IPS-18c (cell line): ENCODE measurements around the gene NOMO2.
"Not testable (repeated sequence)": the region's sequence is repeated elsewhere in the genome, so short reads cannot be mapped to it uniquely, and the experiment has no call there.

Experiments used
- H3K4me3 ChIP-seq: 2 replicates; pipeline ENCODE4 v1.7.0; 2013; ENCODE audit warnings: low read depth, mild to moderate bottlenecking, low read length, moderate library complexity; ENCODE audit not compliant: insufficient read depth
- H3K9me3 ChIP-seq: one replicate; pipeline ENCODE4 v1.6.1; 2013; ENCODE audit warnings: mild to moderate bottlenecking, low read length, moderate library complexity; ENCODE audit not compliant: control insufficient read depth, insufficient read depth

Gene NOMO2

DNA sequence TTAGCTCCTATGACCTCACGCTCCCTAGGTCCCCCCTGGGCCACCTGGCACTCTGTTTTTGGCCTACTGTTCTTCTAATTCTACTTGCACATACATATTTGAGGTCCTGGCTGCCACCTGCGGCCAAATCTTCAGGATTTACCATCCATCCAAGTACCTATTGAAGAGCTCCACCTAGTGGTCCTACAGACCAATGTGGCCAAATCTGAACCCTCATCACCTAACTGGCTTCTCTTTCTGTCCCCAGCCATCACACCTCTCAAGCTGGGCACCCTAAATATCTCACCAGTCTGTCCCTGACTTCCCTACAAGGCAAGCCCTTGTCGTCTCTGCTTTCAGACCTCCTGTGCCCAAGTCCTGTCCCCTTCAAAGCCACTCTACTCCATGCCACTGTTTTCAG is 24.9 kb downstream of the NOMO2 start:
- H3K9me3 ChIP-seq, H3K4me3 ChIP-seq: not testable (repeated sequence)

DNA sequence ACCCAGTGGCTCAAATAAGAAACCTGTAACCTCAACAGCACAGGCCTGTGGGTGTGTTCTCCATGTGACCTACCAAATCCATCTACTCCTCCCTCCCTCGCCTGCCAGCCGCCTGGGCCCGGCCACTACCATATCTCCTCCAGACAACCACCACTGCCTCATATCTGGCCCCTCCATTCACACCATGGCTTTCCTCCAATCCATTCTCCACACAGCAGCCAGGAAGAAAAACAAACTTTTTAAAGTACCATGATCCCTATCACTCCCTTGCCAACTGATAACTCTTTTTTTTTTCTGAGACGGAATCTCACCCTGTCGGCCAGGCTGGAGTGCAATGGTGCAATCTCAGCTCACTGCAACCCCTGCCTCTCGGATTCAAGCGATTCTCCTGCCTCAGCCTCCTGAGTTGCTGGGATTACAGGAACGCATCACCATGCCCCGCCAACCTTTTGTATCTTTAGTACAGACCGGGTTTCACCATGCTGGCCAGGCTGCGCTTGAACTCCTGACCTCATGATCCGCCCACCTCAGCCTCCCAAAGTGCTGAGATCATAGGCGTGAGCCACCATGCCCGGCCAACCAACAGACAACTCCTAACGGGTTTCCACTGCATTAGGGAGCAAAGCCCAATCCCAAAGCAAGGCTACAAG is 26.3 kb downstream of the NOMO2 start:
- not testable (repeated sequence) for H3K9me3 ChIP-seq, H3K4me3 ChIP-seq

DNA sequence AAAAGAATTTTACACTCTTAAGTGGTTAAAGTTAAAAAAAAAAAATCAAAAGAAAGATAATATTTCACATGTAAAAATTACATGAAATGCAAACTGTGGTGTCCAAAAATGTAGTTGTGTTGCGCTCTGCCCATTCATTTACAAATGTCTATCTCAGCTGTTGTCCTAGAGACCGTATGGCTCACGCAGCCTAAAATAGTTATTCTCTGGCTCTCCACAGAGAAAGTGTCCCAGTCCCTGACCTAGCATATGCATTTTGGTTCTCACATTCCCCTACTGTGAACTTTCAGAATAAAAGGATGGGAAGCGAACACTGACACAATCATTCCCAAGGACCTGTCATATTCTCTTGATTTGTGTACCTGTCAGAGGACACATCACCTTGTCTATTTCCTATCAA is 27.6 kb downstream of the NOMO2 start:
- H3K9me3 ChIP-seq, H3K4me3 ChIP-seq: not testable (repeated sequence)

DNA sequence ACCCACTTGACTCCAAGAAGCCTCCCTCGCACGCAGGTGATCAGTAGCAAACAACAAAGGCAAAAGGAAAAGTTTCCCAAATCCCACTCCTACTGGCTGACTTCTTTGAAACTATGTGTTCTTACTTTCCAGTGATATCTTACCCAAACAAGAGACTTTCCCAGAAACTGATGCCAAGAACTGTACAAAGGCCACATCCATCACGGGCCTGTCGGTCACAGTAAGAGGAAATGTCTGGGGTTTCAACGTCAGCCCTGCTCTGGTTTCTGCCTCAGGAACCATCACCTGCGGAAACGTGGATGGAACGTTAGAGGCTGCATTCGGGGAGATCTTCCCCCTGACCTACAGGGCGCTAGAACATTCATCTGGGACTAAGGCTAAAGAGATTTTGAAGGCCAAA is 30.6 kb downstream of the NOMO2 start:
- not testable (repeated sequence) for H3K4me3 ChIP-seq, H3K9me3 ChIP-seq

DNA sequence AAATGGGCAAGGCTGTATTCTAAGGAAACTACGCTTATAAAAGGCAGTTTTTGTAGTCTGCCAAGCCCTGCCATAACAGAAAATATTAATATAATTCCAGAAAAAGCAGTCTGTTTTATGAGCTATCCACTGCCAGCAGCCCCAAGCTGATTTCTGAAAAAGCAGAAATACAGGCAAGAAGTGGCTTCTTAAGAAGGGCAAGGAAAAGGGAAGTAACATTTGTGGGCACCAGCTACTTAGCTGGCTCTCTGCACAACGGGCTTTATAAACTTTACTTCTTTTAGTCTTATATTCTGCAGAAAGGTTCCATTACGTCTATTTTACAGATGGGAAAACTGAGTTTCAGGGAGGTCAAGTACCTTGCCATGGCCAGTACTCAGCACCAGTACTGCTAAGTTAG is 31.6 kb downstream of the NOMO2 start:
- not testable (repeated sequence) for H3K4me3 ChIP-seq, H3K9me3 ChIP-seq

DNA sequence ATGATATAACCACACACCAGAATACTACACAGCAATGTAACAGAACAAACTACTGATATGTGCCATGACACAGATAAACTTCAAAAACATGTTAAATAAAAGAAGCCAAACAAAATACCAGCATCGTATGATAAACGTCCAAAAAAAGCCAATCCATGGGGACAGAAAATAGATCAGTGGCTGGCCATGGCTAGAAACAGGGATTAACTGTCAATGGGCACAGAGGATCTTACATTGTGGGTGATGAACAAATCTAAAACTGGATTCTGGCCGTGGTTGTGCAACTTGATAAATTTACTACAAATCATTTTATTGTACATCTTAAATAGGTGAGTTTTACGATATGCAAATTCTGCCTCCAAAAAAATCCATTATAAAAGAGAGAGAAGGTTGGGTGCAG is 35.4 kb downstream of the NOMO2 start:
- H3K4me3 ChIP-seq, H3K9me3 ChIP-seq: not testable (repeated sequence)

DNA sequence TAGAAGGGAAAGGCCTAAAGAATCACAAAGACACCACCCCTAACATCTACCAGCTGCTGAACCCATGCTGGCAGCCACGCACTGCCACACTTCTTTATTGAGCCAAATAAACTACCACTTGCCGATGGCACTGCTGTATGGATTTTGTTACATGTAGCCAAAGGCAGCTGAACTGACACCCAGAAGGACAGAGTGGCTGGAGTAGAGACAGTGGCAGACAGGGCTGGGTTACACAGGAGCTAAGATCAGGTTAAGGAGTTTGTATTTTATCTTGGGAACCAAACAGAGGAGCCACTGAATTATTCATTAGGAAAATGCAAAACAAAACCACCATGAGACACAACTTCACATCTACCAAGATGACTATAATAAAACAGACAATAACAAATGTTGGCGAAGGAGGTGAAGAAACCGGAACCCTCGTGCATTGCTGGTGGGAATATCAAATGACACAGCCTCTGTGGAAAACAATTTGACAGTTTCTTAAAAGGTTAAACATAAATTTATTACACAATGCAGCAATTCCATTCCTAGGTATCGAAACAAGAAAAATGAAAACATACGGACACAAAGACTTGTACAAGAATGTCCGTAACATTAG is 35.9 kb downstream of the NOMO2 start:
- not testable (repeated sequence) for H3K4me3 ChIP-seq, H3K9me3 ChIP-seq

DNA sequence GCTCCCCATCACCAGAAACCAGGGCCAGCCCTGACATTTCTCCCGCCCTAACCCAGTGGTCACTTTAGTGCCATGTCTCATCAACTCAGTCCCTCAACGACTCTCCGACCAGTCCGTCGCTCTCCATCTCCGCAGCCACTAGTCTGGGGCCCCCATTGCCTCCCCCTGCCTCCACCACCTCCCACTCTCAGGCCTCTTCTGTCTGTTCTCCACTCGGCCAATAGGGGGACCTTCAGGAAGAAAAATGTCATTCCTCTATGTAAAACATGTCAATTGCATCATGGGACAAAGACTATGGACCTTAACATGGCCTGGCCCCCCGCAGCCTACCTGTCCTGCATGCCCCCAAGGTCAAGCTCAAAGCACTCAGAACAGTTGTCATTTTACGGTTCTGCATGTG is 39.3 kb downstream of the NOMO2 start:
- H3K4me3 ChIP-seq, H3K9me3 ChIP-seq: not testable (repeated sequence)

DNA sequence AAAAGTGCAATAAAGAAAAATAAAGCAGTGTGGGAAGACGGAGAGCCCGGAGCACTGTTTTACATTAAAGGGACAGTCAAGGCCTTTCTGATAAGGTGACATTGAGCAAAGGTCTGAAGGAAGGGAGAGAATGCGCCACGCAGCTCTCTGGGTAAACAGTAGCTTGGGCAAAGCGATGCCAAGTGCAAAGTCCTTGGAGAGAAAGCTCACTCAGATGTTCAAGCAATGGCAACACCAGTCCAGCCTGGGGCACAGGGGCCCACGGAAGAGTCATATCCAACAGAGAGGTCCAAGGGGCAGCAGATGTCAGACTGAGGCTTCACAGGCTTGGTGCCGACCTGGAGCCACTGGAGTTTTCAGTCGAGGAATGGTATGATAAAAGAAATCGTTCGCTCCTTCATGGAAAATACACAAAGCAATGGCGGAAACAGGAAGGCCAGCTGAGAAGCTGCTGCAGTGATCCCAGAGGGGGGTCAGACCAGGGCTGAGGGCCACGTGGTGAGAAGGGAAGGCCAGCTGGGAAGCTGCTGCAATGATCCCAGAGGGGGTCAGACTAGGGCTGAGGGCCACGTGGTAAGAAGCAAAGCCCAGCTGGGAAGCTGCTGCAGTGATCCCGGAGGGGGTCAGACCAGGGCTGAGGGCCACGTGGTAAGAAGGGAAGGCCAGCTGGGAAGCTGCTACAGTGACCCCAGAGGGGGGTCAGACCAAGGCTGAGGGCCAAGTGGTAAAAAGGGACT is 40.3 kb downstream of the NOMO2 start:
- H3K9me3 ChIP-seq, H3K4me3 ChIP-seq: not testable (repeated sequence)

DNA sequence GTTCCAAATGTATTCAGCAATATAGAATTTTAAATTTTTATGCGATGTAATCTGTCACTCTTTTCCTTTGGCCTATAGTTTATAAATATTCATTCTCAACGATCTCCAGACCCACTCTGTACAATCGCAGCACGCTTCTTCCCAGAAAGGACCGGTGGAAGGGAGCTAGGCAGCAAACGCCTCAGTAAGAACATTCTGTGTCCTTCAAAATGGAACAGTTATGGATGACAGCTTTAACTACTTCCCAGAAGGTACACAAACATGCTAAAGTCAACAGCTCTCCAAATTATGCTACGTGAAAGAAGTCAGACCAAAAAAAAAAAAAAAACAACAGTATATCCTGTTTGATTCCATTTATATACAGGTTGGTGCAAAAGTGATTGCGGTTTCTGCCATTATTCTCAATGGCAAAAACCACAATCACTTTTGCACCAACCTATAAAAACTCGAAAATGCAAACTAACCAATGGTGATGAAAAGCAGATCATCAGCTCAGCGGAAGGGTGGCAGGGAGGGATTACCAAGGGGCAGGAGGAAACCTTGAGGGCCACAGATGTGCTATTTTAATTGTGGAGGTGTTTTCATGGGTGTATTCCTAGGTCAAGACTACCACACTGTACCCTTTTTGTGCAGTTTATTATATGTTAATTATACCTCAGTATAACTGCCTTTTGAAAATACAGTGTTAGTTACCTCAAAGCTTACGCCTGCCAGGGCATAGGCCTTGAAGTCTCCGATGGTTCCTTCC is 43.2 kb downstream of the NOMO2 start:
- not testable (repeated sequence) for H3K4me3 ChIP-seq, H3K9me3 ChIP-seq

DNA sequence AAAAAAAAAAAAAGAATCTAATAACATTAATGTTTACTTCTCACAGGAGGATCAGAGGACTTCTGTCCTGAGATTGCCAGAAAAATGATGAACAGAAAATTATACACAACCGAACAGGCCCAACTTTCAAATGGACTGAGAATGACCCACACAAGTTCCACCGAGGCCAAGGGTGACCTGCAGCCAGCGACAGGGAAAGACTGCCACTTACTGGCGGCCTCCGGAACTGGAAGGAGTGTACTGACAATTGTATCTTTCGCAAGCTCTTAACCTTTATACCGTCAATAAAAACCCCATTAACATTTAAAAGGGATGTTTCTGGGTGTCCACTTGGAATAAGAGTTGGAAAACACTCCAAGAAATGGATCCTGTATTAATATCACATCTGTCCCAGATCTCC is 63.5 kb downstream of the NOMO2 start:
- H3K9me3 ChIP-seq, result not testable (repeated sequence)

DNA sequence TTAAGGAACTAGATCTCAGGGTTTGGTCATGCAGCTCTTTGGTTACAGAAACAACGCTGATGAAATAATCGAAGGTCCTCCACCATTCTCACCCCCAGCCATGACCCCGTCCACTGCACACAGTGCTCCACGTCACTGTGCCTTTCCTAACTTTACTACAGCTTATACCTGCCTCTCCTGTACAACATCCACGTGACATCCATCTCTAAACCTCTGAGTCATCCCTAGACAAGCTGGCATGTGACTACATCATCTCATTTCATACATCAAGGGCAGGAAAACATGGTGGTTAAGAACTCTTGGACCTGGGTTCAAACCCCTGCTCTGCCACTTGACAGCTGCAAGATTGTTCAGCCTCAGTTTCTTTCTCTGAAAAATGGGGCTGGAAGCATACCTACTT is 64.9 kb downstream of the NOMO2 start:
- not testable (repeated sequence) for H3K4me3 ChIP-seq, H3K9me3 ChIP-seq

More for the DNA sequence above, 63.5 kb downstream of the NOMO2 start:
- H3K4me3 ChIP-seq, result not testable (repeated sequence)

DNA sequence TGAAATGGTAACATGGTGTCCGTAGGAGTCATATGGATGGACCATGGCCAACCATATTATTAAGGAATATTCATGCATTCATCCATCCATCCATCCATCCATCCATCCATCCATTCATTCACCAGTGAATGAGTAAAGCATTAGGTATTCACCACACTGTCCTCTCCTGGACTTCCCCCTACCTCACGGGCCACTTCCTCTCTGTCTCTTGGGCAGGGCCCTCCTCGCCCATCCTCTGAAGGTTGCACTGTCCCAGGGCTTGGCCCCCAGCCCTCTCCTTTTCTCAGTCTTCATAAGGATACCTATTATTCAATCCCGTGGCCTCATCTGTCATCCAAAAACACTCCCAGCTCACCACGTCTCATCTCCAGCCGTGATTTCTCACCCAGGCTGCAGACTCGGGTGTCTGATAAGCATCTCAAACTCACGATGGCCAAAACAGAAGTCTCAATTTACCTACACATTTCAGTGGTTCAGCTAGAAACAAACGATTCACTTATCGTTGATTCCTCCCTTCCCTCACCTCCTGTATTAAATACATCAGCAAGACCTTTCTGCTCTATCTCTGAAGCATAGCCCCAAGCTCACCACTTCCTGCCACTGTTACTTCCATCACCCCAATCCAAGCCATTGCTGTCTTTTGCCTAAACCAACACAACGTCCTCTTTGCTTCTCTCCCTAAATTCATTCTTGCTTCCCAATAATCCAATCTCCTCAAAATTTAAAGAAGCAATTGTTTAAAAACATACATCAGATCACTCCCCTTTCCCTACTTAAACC is 69.6 kb downstream of the NOMO2 start:
- H3K4me3 ChIP-seq, H3K9me3 ChIP-seq: not testable (repeated sequence)

DNA sequence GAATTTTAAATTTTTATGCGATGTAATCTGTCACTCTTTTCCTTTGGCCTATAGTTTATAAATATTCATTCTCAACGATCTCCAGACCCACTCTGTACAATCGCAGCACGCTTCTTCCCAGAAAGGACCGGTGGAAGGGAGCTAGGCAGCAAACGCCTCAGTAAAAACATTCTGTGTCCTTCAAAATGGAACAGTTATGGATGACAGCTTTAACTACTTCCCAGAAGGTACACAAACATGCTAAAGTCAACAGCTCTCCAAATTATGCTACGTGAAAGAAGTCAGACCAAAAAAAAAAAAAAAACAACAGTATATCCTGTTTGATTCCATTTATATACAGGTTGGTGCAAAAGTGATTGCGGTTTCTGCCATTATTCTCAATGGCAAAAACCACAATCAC is 125.9 kb downstream of the NOMO2 start:
- H3K4me3 ChIP-seq, H3K9me3 ChIP-seq: not testable (repeated sequence)

DNA sequence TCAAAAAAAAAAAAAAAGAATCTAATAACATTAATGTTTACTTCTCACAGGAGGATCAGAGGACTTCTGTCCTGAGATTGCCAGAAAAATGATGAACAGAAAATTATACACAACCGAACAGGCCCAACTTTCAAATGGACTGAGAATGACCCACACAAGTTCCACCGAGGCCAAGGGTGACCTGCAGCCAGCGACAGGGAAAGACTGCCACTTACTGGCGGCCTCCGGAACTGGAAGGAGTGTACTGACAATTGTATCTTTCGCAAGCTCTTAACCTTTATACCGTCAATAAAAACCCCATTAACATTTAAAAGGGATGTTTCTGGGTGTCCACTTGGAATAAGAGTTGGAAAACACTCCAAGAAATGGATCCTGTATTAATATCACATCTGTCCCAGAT is 146.1 kb downstream of the NOMO2 start:
- H3K4me3 ChIP-seq, H3K9me3 ChIP-seq: not testable (repeated sequence)

DNA sequence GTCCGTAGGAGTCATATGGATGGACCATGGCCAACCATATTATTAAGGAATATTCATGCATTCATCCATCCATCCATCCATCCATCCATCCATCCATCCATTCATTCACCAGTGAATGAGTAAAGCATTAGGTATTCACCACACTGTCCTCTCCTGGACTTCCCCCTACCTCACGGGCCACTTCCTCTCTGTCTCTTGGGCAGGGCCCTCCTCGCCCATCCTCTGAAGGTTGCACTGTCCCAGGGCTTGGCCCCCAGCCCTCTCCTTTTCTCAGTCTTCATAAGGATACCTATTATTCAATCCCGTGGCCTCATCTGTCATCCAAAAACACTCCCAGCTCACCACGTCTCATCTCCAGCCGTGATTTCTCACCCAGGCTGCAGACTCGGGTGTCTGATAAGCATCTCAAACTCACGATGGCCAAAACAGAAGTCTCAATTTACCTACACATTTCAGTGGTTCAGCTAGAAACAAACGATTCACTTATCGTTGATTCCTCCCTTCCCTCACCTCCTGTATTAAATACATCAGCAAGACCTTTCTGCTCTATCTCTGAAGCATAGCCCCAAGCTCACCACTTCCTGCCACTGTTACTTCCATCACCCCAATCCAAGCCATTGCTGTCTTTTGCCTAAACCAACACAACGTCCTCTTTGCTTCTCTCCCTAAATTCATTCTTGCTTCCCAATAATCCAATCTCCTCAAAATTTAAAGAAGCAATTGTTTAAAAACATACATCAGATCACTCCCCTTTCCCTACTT is 152.2 kb downstream of the NOMO2 start:
- H3K9me3 ChIP-seq, H3K4me3 ChIP-seq: not testable (repeated sequence)
